ENCODE results near the gene AKAP13. TPM values are rescaled to one million over a fixed set of nuclear protein-coding genes. Genes with fewer than 3 reads are reported as not detected.
A peak's percentile ranks its signal among the peaks of the same experiment; 100 is the strongest.

AKAP13 gene
- total RNA-seq, 1 experiment from 2014 or later, result 47.3 TPM

GRCh38 chr15:85782064-85782463 is 401.7 kb downstream of the AKAP13 start:
- H3K36me3 Mint-ChIP-seq (ENCODE audit: insufficient read depth in 1 of 3, low read depth in 3 of 3), result peaks cover 0 to 12% (median 3%) of the 10 kb centered on the region in 3 experiments; a peak in 5 of 7 replicates
- Histone ChIP-seq H3K23me2 (ENCODE audit: insufficient read length, low read depth, low read length, poor library complexity, severe bottlenecking) (no peaks in the 10 kb centered on the region), H4K20me1 (ENCODE audit: control insufficient read depth, insufficient read depth, insufficient read length) (no peaks in the 10 kb centered on the region), H3K23ac (ENCODE audit: insufficient read length, low read depth, low read length) (no peak overlapping the region), H2AK5ac (ENCODE audit: insufficient read length, low read length) (no peak overlapping the region), H2BK15ac (ENCODE audit: low read depth, low read length) (no peak overlapping the region), H3K27me3 (ENCODE audit: insufficient read depth, low read length) (no peaks in the 10 kb centered on the region), H2BK120ac (ENCODE audit: low read depth, low read length, poor library complexity, severe bottlenecking) (no peak overlapping the region), H3K14ac (ENCODE audit: insufficient read depth, low read length) (no peak overlapping the region), H3K4me2 (ENCODE audit: insufficient read depth, insufficient read length, low read length) (no peak overlapping the region), H3K9me3 (ENCODE audit: control insufficient read depth, low read depth, low read length) (no peaks in the 10 kb centered on the region), H3K18ac (ENCODE audit: insufficient read length, low read depth, low read length) (no peak overlapping the region), H2BK5ac (ENCODE audit: insufficient read length, low read length) (no peak overlapping the region), H3K9ac (ENCODE audit: extremely low read depth, insufficient read length, low read length) (no peak overlapping the region), H3K79me1 (ENCODE audit: insufficient read depth, low read depth, low read length, poor library complexity, severe bottlenecking) (peaks cover 5% of the 10 kb centered on the region), H3K56ac (ENCODE audit: insufficient read length, low read depth, low read length) (no peak overlapping the region), H2AFZ (ENCODE audit: low read length) (no peak overlapping the region), H4K5ac (ENCODE audit: insufficient read length, low read depth, low read length) (no peak overlapping the region), H3K27ac (ENCODE audit: insufficient read length, low read depth, low read length) (no peak overlapping the region), H4K8ac (replicated peaks; ENCODE audit: insufficient read length, low read depth, low read length) (no peak overlapping the region), H3T11ph (ENCODE audit: low read length) (no peak overlapping the region), H4K91ac (ENCODE audit: insufficient read length, low read depth, low read length) (no peak overlapping the region), H2BK20ac (ENCODE audit: low read depth, low read length, poor library complexity, severe bottlenecking) (no peak overlapping the region), H2BK12ac (ENCODE audit: insufficient read length, low read depth, low read length) (no peak overlapping the region), H3K4me1 (ENCODE audit: insufficient read depth, low read length) (peaks cover 14% of the 10 kb centered on the region; the same call in 1 of the 2 replicates), H3K4ac (ENCODE audit: low read depth, low read length) (no peak overlapping the region), H3K79me2 (ENCODE audit: insufficient read depth, low read length) (peaks cover 17% of the 10 kb centered on the region)
- TF ChIP-seq CTCF (conservative IDR thresholded peaks at IDR 0.05), result no peak
- no CpG with 5 or more reads among the region's 6 CpGs for WGBS (ENCODE audit: extremely low coverage, insufficient read length, low lambda C conversion rate)
- H3K4me1 Mint-ChIP-seq, result peaks cover 36 to 40% of the 10 kb centered on the region in 2 experiments
- H3K4me3 Mint-ChIP-seq, result no peak overlapping the region
- H3K9me3 Mint-ChIP-seq, result no peaks in the 10 kb centered on the region
- no peaks in the 10 kb centered on the region for H3K27me3 Mint-ChIP-seq (ENCODE audit: low read depth)
- no peak for DNase-seq
- H3K27ac Mint-ChIP-seq, result peak overlapping the region in 1 of 3 experiments; percentile 68; a peak in 2 of 7 replicates
